ENCODE data around the gene TMEM209. TPM values are rescaled to one million over a fixed set of nuclear protein-coding genes. Genes with fewer than 3 reads are reported as not detected.
A peak's percentile ranks its signal among the peaks of the same experiment; 100 is the strongest.

Gene TMEM209
- total RNA-seq, 1 donor from 2014 or later: 15.1 TPM

- Histone ChIP-seq H3K4me3 (ENCODE audit: insufficient read depth, low read depth, low read length) (peak overlapping the region; percentile 25), H3K4me2 (ENCODE audit: low read length) (peak overlapping the region; percentile 84), H3K27me3 (ENCODE audit: insufficient read depth, low read length) (no peaks in the 10 kb centered on the region), H3K9me3 (ENCODE audit: insufficient read depth, low read depth, low read length) (no peaks in the 10 kb centered on the region), H4K20me1 (ENCODE audit: insufficient read depth, low read length) (no peaks in the 10 kb centered on the region), H3K4me1 (ENCODE audit: insufficient read depth, low read length) (peaks cover 31% of the 10 kb centered on the region), H3K27ac (ENCODE audit: low read depth, low read length) (peak overlapping the region; percentile 77), H3K9ac (ENCODE audit: low read length) (peak overlapping the region; percentile 84), H3K79me2 (ENCODE audit: insufficient read depth, low read length) (no peaks in the 10 kb centered on the region), H3K36me3 (ENCODE audit: insufficient read depth, low read length) (no peaks in the 10 kb centered on the region), H2AFZ (ENCODE audit: low read depth, low read length) (peak overlapping the region; percentile 93)
- FAIRE-seq: no peak
- H3K27ac Mint-ChIP-seq (ENCODE audit: unreplicated experiment): peak overlapping the region; percentile 75
- peaks cover 41% of the 10 kb centered on the region for H3K4me1 Mint-ChIP-seq (ENCODE audit: low read depth, unreplicated experiment)
- H3K27me3 Mint-ChIP-seq (ENCODE audit: low read depth, unreplicated experiment): no peaks in the 10 kb centered on the region
- peak overlapping the region; percentile 27 for H3K4me3 Mint-ChIP-seq (ENCODE audit: unreplicated experiment)
- H3K9me3 Mint-ChIP-seq (ENCODE audit: unreplicated experiment): no peaks in the 10 kb centered on the region
- TF ChIP-seq CTCF (IDR thresholded peaks at IDR 0.05; ENCODE audit: insufficient read depth, low read depth, low read length) (no peak), EZH2 (IDR thresholded peaks at IDR 0.05; ENCODE audit: insufficient read depth, low read length) (no peak)
- peak; percentile 73 for DNase-seq (ENCODE audit: low read depth)
- H3K36me3 Mint-ChIP-seq (ENCODE audit: low read depth, unreplicated experiment): peaks cover 16% of the 10 kb centered on the region
Observed at GRCh38 chr7:130141161-130141883, 63.9 kb downstream of the TMEM209 start.

- H3K27ac Mint-ChIP-seq (ENCODE audit: unreplicated experiment): peak overlapping the region; percentile 41
- Histone ChIP-seq H3K4me3 (ENCODE audit: insufficient read depth, low read depth, low read length) (no peak overlapping the region), H3K9ac (ENCODE audit: low read length) (peak overlapping the region; percentile 84), H3K27me3 (ENCODE audit: insufficient read depth, low read length) (no peaks in the 10 kb centered on the region), H4K20me1 (ENCODE audit: insufficient read depth, low read length) (no peaks in the 10 kb centered on the region), H3K36me3 (ENCODE audit: insufficient read depth, low read length) (no peaks in the 10 kb centered on the region), H3K79me2 (ENCODE audit: insufficient read depth, low read length) (no peaks in the 10 kb centered on the region), H3K9me3 (ENCODE audit: insufficient read depth, low read depth, low read length) (no peaks in the 10 kb centered on the region), H2AFZ (ENCODE audit: low read depth, low read length) (peak overlapping the region; percentile 93), H3K4me2 (ENCODE audit: low read length) (peak overlapping the region; percentile 84), H3K4me1 (ENCODE audit: insufficient read depth, low read length) (peaks cover 32% of the 10 kb centered on the region), H3K27ac (ENCODE audit: low read depth, low read length) (peak overlapping the region; percentile 77)
- TF ChIP-seq EZH2 (IDR thresholded peaks at IDR 0.05; ENCODE audit: insufficient read depth, low read length) (no peak), CTCF (IDR thresholded peaks at IDR 0.05; ENCODE audit: insufficient read depth, low read depth, low read length) (no peak)
- no peaks in the 10 kb centered on the region for H3K9me3 Mint-ChIP-seq (ENCODE audit: unreplicated experiment)
- H3K4me3 Mint-ChIP-seq (ENCODE audit: unreplicated experiment): no peak overlapping the region
- DNase-seq (ENCODE audit: low read depth) (no peak), FAIRE-seq (no peak)
- H3K36me3 Mint-ChIP-seq (ENCODE audit: low read depth, unreplicated experiment): peaks cover 18% of the 10 kb centered on the region
- H3K27me3 Mint-ChIP-seq (ENCODE audit: low read depth, unreplicated experiment): no peaks in the 10 kb centered on the region
- H3K4me1 Mint-ChIP-seq (ENCODE audit: low read depth, unreplicated experiment): peaks cover 45% of the 10 kb centered on the region
Observed at GRCh38 chr7:130140551-130141160, 64.5 kb downstream of the TMEM209 start.

Data from astrocyte (in vitro differentiated cells and primary cell).